NCI-H69 (cell line): ENCODE measurements around the gene GTF2E1.
"Not testable (repeated sequence)": the region's sequence is repeated elsewhere in the genome, so short reads cannot be mapped to it uniquely, and the experiment has no call there.

ENCODE experiments used
- DNase-seq: peaks from one replicate; lab custom pipeline; 2025; lab: John Stamatoyannopoulos, UW

Gene GTF2E1

DNA sequence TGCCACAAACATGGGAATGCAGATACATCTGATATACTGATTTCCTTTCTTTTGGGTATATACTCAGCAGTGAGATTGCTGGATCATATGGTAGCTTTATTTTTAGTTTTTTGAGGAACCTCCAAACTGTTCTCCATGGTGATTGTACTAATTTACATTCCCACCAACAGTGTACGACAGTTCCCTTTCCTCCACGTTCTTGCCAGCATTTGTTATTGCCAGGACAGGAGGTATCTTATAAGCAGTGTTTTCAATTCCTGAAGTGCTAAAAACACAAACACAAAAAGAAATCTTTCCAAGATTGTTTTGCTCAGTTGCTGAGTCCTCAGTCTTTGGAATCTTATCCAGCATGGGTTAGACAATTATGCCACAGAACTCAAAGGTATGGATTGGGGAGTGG, 13.5 kb downstream of the GTF2E1 start:
- no peak for DNase-seq

DNA sequence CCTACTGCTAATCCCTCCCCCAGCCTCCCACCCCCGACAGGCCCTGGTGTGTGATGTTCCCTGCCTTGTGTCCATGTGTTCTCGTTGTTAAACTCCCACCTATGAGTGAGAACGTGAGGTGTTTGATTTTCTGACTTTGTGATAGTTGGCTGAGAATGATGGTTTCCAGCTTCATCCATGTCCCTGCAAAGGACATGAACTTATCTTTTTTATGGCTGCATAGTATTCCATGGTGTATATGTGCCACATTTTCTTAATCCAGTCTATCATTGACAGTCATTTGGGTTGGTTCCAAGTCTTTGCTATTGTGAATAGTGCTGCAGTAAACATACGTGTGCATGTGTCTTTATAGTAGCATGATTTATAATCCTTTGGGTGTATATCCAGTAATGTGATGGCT, 16.0 kb downstream of the GTF2E1 start:
- DNase-seq, result not testable (repeated sequence)

DNA sequence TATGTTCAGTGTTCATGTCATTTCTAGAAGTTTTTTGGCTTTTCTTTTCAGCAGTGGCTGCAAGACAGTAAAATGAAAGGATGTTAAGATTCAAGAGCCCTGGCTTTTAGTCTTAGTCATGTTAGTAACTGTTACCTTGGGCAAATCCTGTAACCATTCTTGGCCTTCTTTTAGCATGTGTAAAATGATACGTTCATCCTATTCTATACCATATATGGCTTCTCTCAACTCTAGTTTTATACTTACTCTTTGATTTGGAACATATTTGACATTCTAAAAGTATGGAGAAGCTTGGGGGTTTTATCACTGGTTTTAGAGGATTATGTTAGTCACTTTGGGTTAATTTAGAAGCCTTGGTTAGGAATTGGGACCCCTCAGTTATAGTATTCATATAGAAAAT, 20.1 kb downstream of the GTF2E1 start:
- no peak for DNase-seq

DNA sequence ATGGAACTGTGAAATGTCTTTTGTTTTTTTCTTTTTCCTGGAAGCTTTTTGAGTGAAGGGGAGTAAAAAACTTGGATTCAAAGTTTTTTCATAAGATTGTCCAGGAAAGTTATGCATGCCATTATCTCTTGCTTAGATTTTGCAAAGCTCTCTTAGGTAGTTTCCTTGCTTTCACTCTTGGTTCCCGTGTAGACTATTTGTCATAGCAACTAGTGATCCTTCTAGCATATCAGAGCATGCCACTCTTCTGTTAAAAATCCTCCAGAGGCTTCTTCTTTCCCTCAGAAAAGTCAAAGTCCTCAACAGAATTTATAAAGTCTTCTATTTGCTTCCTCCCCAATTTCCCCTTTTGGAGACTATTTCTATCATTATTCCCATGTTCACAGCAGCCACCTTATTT, 21.1 kb downstream of the GTF2E1 start:
- no peak for DNase-seq

DNA sequence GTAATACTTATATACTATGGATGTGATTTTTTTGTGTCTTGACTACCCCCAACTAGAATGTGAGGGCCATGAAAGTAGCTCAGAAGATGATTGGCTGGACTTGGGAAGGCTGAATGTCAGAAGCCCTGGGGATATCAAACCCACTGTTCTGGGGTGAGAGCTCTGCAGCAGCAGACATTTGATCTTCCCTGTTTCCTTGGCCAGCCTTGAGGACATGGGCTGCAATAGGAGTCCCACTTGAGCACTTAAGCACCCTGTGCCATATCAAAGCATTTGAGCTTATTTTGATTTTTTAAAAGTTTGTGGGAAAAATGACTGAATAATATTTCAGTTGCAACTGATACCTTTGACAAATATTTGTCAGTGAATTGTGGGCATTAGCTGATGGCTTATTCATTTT, 21.7 kb downstream of the GTF2E1 start:
- peak; percentile 1 for DNase-seq

DNA sequence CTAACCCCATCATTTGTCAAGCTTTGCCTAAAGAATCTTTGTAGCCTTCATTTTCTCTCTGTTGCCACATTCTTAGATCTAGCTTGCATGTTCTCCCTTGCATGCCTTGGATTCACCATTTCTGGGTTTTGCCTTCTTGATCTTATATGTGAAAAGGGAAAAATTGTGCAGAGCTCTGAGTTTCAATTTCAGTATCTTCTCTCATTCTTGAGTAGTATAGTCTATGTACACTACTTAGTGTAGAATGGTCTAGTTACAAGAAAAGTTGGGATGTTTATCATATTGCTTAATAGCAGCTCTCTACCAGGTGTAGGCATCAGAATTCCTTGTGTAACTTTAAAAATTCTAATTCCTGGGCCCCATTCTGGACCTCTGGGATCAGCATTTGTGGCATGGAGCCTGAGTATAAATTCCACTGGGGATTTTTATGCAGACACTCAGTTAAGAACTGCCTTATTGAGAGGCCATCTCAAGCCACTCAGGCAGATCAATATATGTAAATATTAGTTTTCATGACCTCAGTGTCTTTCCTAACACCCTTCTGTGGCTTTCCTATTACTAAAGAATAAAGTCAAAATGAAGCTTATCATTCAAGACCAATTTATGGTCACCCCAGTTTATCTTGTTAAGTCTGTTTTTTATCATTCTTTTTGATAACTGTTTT, 23.4 kb downstream of the GTF2E1 start:
- no peak for DNase-seq

DNA sequence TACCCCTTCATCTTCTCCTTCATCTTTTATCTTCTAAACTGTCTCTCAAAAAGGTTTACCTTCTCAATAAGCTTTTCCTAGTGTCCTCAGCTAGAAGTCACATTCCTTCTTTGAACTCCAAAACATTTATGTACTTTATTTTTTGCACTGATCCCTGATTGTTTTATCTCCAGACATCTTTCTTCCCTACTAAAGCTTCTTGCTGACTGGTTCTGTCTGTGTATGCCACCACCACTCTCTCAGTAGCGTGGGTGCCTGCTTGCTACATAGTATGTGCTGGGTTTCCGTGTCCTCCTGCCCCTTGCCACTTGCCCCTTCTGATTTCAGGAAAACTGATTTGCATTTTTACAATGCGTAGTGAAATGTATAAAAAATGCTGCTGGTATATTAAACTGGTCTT, 24.0 kb downstream of the GTF2E1 start:
- no peak for DNase-seq

DNA sequence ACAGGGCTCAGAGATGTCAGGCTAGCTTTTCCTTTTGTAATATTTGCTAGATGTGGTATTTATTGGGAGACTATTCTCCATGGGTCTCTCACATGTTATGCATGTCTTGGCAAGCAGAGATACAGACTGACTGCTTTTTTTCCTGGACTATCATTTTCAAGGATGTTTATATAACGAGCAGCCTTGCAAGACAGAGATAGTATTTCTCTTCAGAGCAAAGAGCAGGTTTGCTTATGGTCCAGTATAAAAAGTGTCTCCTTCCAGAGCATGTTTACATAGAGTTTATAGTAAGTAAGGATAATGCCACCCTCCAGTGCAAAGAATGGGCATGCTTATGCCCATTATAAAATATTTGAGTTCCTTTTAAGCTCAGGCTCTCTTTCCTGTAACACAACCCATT, 24.6 kb downstream of the GTF2E1 start:
- peak; percentile 20 for DNase-seq

DNA sequence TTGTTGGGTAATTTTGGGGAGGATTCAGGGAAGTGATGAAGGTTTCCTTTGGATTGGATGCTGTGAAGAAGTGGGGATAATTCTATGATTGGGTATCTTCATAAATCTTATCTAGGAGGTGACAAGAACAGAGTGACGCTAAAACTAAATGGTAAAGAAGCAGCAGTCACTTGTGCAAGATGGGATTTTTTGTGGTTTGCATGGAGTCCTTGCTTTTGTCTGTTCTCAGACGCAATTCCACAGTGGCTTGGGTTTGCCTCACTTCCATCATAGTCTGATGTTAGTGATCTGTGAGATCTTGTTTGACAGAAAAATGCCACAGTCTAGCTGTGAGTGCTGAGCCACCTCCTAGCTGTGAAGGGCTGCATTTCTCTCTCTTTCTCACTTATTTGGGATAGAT, 26.9 kb downstream of the GTF2E1 start:
- no peak for DNase-seq

DNA sequence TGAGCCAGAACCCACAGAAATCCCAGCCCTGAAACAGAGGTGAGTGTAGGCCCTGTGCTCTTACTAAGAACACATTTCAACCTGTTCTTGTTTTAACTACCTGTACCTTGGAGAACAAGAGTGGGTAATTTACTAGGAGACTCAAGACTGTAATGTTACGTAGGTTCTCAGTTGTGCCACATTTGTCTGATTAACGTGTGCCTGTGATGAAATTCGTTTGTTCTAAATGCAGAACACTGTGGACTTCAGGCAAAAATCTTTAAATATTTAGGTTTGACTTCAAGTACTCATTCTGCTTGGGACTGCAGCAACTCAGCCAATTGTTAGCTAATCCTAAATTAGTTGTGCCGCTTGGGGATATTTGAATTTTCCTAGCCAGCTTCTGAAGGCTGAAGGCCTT, 28.3 kb downstream of the GTF2E1 start:
- DNase-seq, result no peak

DNA sequence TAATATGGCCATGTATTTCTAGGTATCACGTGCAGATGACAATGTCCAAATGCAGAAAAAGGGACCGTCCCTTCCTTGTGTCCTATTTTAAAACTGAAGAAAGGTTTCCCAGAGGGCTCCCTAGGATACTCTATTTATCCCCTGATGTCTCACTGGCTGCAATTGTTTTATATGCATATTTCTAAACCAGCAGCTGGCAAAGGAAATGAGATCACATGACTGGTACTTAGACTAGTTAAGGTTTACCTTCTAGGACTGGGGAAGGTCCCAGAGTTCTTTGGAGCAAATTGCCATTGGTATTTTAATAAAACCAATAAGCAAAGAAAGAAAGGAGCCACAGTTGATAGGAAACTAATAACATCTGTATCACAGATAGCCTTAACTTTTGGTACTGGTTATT, 29.5 kb downstream of the GTF2E1 start:
- DNase-seq, result no peak

DNA sequence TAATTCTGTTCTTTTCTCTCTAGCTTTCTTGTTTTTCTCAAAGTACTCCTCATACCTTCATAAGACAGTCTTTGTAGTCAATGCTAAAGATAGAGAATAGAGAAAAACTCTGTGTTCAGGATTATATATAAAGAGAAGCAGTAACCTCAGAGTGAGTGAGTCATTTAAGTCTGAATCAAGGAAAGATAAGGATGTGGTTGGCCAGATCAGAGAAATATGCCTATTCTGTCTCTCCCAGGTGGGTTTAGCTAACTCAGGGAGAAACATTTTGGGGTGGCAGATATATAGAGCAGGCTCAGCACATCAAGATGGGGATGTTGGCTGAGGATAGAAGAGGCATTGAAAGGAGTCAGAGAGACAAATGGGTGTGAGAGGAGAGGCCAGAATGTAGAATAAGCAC, 31.4 kb downstream of the GTF2E1 start:
- no peak for DNase-seq

DNA sequence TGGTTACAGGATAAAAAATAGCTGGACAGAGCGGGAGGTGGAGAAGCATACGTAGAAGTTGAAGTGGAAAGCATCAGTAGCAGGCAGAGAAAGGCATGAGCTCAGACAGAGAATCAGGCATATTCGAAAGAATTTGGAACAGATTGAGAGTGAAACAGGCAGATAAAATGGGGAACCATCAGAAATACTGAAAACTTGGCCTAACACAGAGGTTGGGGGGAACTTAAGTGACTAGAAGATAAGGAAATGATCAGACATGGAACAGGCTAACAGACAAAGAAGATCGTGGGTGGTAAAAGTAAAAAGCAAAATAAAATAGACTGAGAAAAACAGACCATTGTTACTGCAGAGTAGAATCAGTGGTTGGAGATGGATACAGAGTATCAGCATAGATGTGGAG, 32.9 kb downstream of the GTF2E1 start:
- DNase-seq, result no peak

DNA sequence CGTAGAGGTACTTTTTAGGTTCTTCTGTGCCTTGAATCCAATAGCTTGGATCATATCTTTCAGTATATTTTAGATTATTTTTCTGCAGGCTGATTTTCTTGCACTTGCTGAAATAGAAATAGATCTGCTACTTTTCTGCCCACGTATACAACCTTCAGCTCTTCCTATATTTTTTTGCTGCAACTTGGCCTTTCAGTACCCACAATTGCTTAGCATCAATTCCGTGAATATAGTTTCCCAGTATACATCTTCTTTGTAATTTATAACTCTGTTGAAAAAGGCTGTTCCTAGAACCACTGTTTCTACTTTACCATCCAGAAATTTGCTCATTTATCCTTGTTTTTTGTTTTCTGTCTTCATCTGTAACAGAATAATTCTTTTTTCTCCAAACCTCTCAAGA, 36.2 kb downstream of the GTF2E1 start:
- no peak for DNase-seq

DNA sequence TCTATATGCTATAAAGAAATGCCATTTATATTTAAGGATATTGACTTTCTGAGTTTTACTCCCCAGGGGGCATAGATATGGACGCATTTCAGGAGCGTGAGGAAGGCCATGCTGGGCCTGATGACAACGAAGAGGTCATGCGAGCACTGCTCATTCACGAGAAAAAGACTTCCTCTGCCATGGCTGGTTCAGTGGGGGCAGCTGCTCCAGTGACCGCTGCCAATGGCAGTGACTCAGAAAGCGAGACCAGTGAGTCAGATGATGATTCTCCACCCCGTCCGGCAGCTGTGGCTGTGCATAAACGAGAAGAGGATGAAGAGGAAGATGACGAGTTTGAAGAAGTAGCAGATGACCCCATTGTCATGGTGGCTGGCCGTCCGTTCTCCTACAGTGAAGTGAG, 38.4 kb downstream of the GTF2E1 start:
- no peak for DNase-seq

DNA sequence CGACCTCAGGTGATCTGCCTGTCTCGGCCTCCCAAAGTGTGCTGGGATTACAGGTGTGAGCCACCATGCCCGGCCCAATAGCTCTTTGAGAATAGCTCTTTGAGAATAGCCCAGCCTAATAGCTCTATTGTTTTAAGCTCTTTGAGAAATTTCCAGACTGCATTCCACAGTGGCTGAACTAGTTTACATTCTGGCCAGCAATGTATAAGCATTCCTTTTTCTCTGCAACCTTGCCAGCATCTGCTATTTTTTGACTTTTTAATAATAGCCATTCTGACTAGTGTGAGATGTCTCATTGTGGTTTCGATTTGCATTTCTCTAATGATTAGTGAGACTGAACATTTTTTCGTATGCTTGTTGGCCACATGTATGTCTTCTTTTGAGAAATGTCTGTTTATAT, 43.3 kb downstream of the GTF2E1 start:
- not testable (repeated sequence) for DNase-seq

DNA sequence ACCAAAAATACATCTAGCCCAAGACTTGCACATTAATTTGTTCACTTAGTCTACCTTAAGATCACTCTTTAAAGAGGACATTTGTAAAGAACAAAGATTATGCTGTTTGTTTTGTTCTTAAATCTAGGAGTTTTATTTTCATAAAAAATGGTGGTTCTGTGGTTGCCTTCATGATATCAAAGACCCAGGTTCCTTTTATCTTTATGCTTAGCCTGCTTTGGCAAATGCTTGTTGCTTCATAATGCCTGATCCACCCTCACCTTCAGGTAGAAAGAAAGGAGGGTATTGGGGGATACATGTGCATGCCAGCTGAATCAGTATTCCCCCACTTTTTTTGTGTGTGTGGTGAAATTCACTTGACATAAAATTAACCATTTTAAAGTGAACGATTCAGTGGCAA, 48.5 kb downstream of the GTF2E1 start:
- DNase-seq, result no peak

DNA sequence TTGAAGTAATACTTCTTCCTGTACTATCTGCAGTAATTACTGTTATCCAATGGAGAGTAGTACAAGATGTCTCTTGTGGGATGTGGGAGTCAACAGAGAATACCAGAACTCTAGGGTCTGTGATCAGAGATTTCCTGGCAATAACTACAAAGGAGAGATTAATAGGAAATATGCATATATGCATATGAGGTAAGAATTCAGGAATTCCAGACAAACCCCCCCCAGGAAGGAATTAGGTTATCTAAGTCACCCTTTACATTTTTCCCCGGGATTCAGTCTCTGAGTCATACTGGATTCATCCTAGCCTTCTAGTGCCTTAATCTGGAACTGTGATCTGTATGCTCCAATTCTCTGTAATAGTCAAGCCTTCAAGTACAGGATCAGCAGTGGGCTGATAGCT, 49.4 kb downstream of the GTF2E1 start:
- no peak for DNase-seq

DNA sequence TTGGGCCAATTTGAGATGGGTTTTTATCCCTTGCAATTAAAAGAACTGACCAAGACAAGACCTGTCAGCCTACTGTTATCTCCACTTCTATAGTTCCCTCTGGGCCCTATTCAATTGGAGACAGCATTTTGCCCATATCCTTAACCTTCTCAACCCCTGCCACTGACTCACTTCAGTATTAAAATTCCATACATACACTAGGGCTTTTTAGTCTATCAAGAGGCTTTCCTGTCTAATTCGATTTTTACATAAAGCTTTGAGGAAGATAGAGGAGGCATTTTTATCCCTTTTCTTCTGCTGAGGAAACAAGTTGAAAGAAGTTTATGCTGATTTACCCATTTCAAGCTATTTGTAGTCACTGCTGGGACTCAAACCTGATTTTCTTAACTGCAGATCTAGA, 51.1 kb downstream of the GTF2E1 start:
- DNase-seq, result no peak

DNA sequence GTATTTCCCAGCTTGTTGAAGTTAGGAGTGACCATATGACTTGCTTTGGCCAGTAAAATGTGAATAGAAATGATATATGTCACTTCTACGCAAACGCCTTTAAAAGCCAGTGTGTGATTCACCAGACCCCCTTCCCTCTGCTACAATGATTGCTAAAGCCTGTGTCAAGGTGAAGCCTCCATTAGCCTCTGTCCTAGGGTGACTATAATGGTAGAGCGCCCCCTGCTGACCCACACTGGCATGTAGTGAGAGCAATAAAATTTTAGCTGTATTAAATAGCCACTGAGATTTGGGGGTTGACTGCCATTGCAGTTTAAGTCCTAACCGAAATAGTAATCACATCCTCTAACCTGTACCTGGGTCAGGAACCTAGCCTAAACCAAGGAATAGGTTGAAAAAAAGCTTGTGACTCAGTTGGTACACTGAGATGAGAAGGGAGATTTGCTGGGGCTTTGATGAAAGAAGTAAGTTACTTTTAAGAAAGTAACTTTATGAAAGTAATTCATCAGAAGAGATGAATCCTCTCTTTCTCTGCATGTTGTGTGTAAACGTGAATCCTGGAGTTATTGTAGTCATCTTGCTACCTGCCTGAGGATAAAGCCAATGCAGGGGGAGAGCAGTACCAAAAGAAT, 52.6 kb downstream of the GTF2E1 start:
- peak; percentile 52 for DNase-seq

DNA sequence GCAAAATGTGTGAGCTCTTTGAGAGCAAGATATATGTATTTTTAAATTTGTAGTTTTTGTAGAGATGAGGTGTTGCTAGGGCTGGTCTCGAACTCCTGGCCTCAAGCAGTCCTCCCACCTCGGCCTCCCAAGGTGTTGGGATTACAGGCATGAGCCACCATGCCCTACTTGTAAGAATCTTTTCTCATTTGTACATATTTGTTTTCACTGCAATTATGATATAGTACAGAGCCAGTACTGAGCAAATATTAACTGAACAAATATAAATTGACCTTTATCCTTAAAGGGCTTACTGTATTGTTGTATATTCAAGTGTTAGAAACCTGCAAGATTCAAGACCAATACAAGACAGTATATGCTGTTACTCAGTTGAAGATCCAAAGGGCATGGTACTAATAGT, 53.4 kb downstream of the GTF2E1 start:
- DNase-seq, result peak; percentile 51

DNA sequence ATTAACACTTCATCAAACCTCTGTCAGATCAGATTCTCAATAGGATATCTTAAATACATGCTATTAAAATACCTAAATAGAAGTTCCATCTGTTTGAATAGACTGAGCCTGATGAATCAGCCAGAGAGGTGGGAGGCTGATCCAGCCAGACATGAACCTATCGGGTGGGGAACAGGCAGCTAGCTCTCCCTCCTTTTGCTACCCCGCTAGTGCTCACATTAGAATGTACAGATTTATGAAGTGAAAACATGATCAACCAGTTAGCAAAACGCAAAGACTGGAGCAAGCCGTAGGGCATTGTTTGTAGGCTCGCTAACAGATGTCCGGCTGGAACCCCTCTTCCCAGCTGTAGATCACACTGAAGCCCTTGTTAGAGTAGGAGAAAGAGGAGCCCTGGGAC, 54.4 kb downstream of the GTF2E1 start:
- DNase-seq, result peak; percentile 53

DNA sequence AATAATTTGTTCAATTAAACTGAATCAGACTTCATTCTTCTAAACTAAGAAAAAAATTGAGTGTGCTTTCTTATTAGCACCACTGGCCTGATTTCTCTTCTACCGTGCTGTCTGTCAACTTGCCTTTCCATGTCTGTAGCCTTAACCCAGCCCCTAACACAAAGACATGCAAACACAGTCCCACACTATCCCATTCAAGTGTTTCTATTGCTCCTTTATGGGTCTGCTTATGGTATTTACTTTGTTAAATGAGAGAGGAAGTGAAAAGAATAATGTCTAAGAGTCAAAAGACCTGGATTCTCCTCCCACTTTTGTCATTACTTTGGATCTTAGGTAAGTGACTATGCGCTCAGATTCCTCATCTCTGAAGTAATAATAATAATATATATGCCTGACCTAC, 55.3 kb downstream of the GTF2E1 start:
- DNase-seq, result peak; percentile 25

DNA sequence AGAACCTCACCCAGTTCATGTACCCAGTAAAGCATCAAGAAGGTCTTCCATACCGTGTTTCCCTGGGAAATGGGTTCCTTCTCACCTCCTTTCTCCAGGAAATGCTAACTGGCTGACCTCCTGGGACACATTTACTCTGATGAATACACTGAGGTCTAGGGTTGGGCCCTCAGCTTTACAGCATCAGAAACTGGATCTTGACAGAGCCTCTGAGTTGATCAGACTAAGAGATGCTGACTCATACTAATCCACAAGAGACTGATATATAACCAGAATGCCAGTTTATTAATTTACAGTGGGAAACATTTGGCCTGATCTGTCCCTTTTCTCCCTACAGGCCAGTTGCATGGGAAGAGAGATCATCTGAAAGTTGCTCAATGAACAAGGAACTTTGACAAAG, 55.8 kb downstream of the GTF2E1 start:
- DNase-seq, result no peak
